AML-193 (cell line): ENCODE data around the gene C5orf22.

ENCODE experiments used
- DNase-seq, 2 experiments: peaks; one replicate each; lab custom pipeline; 2025; lab: John Stamatoyannopoulos, UW

C5orf22 gene

DNA sequence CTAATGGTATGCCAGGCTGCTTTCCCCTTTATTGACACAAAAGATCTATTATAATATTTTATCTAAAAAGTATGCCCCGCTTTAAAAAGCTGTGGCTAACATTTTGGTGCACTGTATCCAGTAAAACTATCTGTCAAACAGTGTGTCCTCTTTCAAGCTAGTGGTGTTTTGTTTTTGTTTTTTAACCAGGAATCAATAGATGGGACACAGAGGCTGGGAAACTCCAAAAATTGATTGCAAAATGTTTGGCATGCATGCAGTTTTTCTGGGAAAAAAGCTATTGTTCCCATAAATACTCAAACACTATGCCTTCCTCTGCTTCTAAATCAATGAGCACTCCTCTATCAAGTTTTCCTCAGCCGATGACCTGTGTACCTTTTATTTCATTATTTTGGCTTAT lies 72.5 kb downstream of the C5orf22 start:
- DNase-seq: no peak
